GM21515 (cell line): Measurements from ENCODE around the gene MACROD1.

Source experiments
- ATAC-seq: cut with Tn5 transposase; IDR thresholded peaks from one replicate; pipeline ENCODE4 v1.9.1; 2021; ENCODE audit not compliant: unreplicated experiment

MACROD1 gene

DNA sequence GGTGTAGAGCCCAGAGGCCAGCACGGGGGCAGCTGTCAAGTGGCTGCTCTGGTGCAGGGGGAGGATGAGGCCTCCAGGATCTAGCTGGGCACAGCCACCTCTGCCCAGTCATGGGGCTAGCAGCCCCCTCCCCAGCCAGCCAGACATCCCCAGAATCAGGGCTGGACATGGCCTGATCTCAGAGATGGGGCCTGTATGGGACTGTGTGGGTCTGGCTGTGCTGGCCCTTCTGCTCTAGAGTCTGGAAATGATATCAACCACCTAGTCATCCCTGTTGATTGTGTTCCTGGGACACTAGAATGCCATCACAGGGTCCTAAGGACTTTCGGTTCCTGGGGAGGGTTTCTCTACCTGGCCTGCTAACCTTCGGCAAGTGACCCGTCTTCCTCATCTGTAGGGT is 127.4 kb downstream of the MACROD1 start:
- no peak for ATAC-seq

DNA sequence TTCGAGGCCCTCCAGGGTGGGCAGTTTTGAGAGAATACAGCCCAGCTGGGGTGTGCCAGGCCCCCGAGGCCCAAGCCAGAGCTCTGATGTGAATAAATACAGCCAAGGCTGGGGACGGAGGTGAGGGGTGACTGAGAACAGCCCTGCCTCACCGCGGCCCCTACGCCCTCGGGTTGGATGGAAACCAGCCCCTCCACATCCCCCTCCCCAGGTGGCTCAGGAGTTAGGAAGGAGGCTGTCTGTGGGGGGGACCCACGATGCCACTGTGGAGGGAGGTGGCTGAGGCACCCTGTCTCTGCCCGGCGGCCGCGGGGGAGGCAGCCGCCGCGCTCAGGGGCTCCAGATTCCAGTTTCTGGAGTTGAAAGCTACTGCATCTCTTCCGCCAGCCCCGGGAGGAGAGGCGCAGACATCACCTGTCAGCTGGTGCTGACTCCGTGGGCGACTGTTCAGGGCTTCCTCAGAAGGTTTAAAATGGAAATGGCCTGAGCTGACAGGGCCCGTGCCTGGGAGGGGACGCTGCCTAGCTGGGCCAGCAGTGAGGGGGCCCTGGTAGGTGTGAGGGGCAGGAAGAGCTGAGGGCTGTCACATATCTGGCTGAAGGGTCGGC is 128.8 kb downstream of the MACROD1 start:
- ATAC-seq = no peak

DNA sequence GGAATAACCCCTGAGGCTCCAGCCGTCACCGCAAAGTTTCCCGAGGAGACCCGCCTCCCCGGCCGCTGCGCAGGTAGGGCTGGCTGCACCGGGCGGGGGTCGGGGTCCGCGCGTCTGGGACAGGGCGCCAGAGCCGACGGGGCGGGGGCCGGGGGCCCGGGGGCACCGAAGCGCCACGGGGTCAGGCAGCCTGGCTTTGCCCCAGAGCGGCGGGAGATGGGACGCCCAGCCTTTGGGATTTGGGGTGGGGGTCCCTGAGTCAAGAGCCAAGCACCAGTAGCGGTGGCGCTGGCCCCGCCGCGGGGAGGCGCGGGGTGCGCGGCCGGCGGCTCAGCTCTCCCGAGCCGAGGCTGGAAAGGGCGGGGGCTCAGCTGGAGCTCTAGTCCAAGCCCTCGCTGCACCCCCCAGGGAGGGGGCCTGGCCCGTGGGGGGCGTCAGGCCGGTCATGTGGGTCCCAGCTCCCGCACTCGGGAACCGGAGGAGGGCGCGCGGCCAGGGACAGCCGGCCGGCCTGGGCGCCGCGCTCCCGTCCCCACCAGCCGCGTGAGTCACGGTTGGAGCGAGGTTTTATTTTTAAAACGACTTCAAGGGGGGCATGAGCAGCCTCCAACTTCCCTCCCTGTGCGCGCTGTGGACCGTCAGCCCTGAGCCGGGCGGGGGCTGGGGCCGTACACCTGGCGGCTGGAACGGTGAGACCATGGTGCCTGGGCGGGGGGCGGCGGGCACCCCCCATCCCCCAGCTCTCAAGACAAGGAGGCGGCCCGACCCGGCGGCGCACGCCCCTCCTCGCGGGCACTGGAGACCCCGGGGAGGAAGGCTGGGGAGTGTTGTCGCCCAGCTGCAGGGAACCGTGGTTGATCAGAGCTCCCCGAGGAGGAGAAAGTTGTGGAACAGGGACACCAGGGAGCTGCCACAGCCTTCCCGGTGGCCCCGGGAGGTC is 129.6 kb downstream of the MACROD1 start:
- ATAC-seq = no peak

DNA sequence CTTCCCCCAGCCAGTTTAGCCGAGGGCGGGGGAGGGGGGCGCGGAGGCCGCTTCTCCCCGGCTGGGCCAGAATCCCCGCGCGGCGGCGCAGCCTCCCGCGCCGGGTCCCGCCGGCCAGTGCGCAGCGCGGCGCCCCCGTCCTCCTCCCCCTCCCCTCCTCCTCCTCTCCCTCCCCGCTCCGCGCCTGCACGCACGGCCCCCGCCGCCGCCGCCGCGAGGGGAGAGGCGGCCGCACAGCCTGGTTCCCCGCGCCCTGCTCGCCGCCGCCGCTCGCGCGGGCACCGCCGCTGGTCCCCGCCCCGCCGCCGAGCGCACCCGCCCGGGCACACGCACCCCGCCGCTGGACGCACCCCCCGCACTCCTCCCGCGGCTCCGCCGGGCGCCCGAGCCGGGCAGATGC is 130.3 kb downstream of the MACROD1 start, which contains the start of gene FLRT1:
FLRT1 (plus strand) TSS at position 356 of the 400 bp plus-strand sequence. CDS start 80,337 bp downstream, outside the sequence.
- ATAC-seq = no peak

DNA sequence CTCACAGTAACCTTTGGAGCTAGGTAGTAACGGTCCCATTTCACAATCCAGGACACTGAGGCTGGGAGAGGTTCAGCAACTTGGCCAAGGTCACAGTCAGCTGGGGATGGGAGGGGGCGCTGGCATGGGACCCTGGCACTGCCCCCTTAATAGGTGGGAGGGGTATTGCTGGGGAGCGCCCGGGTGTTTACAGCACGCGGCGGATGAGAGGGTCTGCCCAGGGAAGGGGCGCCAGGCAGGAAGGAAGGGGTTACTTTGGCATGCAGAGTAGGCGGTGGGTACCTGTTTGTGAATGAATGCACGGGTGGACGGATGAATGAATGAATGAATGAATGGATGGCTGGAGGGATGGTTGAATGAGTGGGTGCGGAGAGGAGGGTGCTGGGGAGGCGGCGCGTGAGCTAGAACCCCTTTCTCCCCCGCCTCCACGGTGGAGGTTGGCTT is 130.8 kb downstream of the MACROD1 start:
- no peak for ATAC-seq

DNA sequence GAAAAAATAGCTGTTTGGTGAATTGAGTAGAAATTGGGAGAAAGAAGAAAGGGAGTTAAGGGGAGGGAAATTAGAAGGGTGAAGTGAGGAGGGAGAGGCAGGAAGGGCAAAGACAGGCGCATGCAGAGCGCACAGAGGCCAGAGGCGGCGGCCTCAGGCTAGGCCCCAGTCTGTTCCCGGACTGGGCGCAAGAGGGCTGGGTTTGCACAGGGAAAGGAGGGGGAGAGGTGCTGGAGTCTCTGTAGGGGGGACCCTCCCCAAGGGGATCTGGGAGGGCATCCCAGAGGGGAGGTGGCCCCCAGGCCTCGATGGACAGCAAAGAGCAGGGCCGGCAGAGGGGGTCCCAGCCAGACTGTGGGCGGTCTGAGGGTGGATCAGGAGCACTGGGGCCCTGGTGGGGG is 131.5 kb downstream of the MACROD1 start:
- ATAC-seq = no peak

DNA sequence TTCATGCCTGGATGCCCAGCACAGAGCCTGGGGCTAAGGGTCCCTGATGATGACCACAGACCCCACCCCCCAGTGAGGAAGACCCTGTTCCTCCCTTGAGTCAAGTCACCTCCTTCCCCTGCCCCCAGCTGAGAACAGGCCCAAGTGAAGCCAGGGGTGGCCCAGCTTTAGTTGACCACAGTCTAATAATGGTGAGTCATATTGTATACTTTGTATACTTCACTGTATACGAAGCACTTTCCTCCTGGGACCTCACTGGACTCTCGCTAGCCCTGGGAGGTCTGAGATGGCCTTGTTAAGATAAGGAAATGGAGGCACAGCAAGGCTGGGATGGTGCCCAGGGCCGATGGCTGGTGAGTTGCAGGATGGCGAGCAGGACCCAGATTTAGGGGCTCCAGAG is 133.9 kb downstream of the MACROD1 start:
- ATAC-seq = no peak

DNA sequence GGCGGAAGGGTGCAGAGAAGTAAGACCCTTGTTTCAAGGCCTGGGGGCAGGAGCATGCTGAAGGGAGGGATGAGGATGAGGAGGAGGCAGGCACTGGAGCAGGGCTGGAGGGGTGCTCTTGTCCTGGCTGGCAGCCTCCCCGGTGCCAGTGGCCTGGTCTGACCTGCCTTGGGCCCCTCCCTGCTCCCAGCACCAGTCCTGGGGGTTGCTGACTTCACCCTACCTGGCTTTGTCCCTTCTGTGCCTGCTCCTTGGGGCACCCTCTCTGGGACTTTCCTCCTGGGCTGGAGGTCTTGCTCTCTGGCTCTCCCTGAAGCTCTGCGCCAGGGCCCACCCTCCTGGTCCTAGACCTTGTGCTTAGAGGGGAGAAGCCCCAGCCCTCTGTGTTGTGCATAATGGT is 134.9 kb downstream of the MACROD1 start:
- ATAC-seq = no peak

DNA sequence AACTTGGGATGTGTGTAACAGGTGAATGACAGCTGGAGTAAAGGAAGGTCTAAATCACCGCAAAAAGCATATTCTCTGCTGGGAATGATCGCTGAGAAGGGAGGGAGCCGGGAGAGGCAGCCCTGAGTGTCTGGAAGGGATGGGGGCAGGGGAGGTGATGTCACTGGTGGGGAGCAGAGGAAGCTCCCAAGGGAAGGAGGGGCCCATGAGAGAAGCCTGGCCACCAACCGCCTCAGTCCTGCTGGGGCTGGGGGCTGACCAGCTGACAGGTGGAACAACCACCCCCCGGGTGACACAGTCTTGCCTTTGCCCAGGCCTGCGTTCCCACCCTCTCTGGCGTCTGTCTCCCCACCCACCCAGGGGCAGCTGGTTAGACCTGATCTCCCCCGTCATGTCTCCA is 136.1 kb downstream of the MACROD1 start:
- no peak for ATAC-seq

DNA sequence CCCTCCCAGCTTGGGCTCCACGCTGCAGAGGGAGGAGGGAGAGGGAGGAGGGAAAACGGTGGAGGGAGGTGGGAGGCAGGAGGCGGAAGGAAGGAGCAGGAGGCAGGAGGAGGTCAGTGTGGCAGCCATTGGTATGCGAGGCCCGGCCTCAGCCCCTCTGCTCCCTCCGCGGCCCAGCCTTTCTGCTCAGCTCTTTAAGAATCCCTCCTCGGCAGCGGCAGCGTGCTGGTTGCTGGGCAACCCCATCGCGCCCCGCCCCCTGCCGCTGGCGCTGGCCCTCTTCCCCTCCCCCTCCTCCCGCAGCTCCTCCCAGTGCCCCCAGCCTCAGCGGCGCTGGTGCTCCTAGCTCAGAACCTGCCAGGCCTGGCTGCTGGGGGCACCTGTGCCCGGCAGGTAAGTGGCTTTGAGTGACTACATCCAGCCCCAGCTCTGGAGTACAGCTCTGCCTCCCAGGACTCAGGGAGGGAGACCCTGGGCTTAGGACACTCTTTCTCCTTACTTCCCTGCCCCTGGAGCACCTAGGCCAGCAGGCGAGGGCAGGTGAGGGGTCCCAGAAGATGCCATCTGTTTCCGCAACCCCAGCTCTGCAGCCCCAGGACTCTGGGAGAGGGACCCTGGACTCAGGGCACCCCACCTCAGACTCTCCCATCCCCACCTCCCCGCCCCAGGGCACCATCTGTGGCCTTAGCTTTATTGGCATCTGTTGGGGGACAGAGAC is 137.4 kb downstream of the MACROD1 start:
- ATAC-seq = no peak

DNA sequence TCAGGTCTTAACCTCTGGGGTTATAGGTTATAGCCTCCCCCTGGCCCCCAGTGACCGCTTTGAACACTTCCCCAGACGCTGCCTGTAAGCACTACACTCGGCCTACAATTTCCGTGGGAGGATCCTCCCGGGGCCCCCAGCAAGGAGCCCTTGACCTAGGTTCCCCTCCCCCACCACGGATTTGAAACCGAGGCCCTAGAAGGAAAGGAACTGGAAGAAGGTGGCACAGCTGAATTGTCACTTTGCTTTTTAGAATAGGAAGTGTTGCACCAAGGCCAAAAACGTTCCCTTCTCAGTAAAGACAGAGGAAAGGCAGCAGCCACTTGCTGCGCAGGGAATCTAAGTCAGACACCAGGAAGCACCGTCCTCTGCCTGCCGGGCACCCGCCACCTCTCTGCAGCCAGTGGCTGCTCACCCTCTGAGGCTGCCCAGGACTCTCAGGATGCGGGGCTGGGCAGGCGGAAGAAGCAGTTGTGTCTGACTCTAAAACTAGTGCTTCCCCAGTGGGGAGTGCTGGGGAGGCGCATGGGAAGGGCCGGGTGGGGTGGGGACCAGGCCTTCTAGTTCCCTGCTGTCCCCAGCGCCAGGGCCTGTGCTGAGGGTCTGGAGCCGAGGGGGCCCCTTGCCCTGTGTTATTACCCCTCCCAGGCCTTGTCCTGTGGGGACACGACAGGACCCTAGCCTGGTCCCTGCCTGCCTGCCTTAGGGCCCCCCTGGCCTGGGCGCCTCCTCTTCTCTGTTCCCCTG is 138.1 kb downstream of the MACROD1 start:
- no peak for ATAC-seq

DNA sequence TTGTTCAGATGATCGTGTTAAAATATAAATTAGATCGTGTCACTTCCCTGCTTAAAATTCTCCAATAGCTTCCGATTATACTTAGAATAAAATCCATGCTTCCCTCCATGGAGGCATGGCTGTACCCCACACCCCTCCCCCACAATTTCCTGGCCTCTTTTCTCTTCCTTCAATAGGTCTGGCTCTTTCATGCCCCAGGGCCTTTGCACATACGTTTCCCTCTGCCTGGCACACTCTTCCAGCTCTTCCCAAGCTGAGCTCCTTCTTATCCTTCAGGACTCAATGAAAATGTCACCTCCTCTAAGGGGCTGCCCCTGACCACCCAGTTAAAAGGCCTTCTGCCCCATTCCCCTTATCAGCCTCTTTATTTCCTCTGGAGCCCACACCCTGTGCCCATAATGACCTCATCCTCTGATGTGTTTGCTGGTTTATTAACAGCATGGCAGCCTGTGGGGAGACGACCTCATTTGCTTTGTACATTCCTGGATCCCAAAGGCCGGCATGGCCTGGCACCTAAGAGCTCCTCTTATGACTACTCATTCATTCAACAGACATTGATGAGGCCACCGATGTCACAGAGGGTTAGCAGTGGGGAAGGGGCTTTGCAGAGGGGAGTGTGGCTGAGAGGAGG is 139.2 kb downstream of the MACROD1 start:
- no peak for ATAC-seq

DNA sequence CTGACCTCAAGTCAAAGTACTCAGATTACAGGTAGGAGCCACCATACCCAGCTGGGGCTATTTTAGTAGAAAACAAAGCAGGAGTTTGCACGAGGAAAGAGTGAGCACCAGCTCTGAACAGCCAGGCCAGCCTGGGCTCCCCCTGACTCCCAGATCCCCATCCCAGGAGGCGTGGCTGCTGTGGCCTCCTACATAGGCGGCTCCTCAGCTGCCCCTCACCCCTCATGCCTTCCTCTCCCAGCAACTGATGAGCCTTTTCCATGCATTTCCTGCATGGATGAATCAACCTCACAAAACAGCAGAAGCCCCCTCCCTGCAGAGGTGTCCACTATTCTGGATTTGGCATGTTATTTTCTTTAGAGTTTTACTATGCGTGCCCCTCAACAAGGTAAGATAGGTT is 140.7 kb downstream of the MACROD1 start:
- no peak for ATAC-seq

DNA sequence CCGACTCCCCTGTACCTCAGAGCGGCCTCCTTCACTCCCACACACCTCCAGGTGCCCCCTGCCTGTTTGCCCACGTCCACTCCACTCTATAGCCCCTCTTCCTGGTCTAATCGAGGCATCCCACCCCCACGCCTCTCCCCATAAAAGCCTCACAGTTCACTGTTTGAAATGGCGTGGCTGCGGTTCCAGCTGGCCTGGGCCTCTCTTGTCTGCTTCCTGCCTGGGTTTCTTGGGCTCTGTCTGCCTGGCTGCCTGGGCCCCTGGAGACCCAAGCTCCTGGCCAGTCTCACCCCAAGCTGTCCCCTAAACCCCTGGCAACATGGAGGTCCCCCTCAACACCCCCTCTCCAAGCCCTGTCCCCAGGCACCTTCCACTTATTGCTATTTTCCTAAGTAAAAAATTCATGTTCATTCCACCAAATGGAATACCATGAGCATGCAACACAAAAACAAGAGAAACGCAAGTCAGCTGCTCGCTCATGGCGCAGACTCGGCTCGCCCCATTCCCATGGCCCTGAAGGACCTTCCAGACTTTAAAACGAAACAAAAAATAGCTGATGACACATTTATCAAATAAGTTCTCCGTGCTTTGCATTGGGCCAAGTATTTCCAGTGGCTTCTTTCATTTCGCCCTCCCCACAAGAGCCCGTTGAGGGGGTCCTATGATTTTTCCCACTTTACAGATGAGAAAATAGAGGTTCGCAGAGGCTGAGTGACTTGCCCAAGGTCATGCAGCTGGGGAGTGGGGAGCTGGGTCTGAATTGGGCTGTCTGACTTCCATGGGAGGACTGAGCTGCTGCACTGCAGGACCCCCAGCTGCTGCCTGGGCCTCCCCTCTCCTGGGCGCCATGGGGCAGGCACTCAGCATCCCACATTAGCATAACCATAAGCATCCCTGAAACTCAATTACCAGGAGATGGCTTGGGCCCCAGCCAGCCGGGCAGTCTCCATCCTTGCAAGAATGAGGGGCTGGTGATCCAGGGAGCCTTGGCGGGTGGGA is 141.9 kb downstream of the MACROD1 start:
- ATAC-seq = no peak

DNA sequence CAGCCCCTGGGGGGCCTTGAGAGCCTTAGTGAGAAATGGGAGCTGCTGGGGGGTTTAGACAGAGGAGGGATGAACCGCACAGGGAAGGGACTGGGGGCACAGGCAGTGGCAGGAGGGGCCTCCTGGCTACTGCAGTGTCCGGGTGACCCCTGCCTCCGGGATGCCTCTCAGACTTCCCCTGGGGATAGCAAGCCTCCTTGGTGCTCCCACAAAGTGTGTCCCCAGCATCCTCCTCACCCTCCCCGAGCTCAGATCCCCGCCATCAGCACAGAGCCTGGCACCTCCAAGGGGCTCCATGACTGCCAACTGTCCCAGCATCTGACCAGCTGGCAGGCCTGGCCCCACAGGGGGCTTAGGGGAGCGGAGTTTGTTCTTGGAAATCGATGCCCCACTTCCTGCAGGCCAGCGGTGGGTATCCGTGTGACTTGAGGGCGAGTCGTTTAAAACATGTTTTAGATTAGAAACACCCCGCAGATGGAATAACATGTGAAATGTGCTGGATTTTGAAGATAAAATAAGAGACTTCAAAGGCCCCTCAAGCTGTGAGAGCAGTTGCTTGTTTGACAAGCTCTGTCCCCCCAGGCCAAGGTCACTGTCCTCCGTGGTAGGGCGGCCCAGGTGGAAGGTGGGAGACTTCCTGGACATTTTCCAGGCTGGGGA is 143.7 kb downstream of the MACROD1 start:
- no peak for ATAC-seq

DNA sequence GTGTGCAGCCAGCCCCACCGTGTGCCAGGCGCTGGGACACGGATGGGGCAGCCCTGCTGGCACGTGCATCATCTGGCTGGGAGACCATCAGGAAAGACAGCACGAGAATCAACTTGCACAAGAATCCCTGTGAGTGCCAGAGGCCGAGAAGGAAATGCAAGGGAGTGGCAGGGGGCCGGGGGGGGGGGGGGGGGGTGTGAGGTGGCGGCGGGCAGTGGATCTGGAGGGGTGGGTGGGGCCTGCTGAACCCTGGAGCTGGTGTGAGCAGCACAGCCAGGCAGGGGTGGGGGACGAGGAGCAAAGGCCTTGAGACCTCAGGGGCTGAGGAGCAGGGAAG is 144.2 kb downstream of the MACROD1 start:
- no peak for ATAC-seq

DNA sequence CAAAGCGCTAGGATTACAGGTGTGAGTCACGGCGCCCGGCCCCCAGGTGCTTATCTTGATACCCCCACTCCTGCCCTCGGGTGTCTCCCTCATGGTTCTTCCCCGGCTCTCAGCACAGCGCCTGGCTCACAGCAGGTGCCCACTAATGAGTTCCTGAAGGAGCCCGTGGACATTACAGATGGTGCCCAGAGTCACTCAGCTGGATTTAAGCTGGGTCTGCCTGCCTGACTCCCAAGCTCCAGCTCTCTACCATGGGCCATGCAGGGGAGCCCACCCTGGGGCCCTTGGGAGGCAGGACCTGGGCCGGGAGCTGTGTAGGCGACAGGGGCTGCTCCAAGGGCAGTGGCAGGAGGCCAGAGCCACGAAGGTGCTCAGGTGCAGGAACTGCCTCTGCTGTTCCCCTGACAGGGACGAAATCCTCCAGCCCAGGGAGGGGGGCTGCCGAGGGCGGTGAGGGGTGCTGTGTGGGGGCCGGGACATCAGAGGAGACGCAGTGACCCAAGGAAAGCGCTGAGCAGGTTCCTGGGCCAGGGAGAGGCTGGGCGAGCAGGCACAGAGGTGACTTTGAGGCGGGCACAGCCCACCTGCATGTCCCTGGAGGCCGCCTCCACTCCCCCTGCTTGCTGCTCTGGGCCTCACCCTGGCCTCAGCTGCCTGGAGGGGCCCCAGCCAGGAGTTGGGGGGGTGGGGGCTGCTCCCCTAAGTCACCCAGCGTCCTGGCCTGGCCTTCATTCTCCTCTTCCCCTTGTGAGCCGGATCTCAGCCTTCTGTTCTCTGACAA is 144.7 kb downstream of the MACROD1 start:
- no peak for ATAC-seq
